GM18519 (cell line): ENCODE measurements around the gene NAGPA.
"Not testable (repeated sequence)": the region's sequence is repeated elsewhere in the genome, so short reads cannot be mapped to it uniquely, and the experiment has no call there.

Experiments used
- ATAC-seq: cut with Tn5 transposase; IDR thresholded peaks from one replicate; pipeline ENCODE4 v1.9.1; 2021; ENCODE audit warnings: mild to moderate bottlenecking, moderate library complexity; ENCODE audit not compliant: unreplicated experiment, low FRiP score

The NAGPA gene

GRCh38 chr16:5033256-5034166 lies at the start of gene NAGPA:
TSS of gene NAGPA (minus strand) at chr16:5033935. CDS start at chr16:5033914, 21 bp downstream.
- peak; percentile 59 for ATAC-seq

GRCh38 chr16:5080996-5081395 lies 47.3 kb upstream of the NAGPA start:
- not testable (repeated sequence) for ATAC-seq

GRCh38 chr16:5080461-5080860 lies 46.7 kb upstream of the NAGPA start:
- not testable (repeated sequence) for ATAC-seq

- ATAC-seq: no peak
Observed at GRCh38 chr16:5078626-5079025, 44.9 kb upstream of the NAGPA start.

GRCh38 chr16:5077304-5077703 lies 43.6 kb upstream of the NAGPA start:
- no peak for ATAC-seq

GRCh38 chr16:5075637-5076036 lies 41.9 kb upstream of the NAGPA start:
- no peak for ATAC-seq

GRCh38 chr16:5073771-5074170 lies 40.0 kb upstream of the NAGPA start:
- not testable (repeated sequence) for ATAC-seq

- no peak for ATAC-seq
Observed at GRCh38 chr16:5073279-5073629, 39.5 kb upstream of the NAGPA start.

- ATAC-seq: no peak
Observed at GRCh38 chr16:5072334-5073278, 38.9 kb upstream of the NAGPA start.

GRCh38 chr16:5071681-5072333 lies 38.1 kb upstream of the NAGPA start, which contains the start of gene ALG1:
TSS of gene ALG1 (plus strand) at chr16:5071843. CDS start at chr16:5071850, 7 bp downstream.
- peak; percentile 81 for ATAC-seq

GRCh38 chr16:5071341-5071680 lies 37.6 kb upstream of the NAGPA start:
- ATAC-seq: no peak

GRCh38 chr16:5070431-5071186 lies 36.9 kb upstream of the NAGPA start:
- ATAC-seq: no peak

GRCh38 chr16:5069854-5070253 lies 36.1 kb upstream of the NAGPA start:
- no peak for ATAC-seq

GRCh38 chr16:5069048-5069447 lies 35.3 kb upstream of the NAGPA start:
- no peak for ATAC-seq

- no peak for ATAC-seq
Observed at GRCh38 chr16:5066511-5066910, 32.8 kb upstream of the NAGPA start.

GRCh38 chr16:5065813-5066212 lies 32.1 kb upstream of the NAGPA start, which contains the start of gene C16orf89:
TSS of gene C16orf89 (minus strand) at chr16:5065956. CDS start at chr16:5065908, 48 bp downstream.
- ATAC-seq: no peak

- no peak for ATAC-seq
Observed at GRCh38 chr16:5065326-5065725, 31.6 kb upstream of the NAGPA start.

- no peak for ATAC-seq
Observed at GRCh38 chr16:5064915-5065314, 31.2 kb upstream of the NAGPA start.

- ATAC-seq: no peak
Observed at GRCh38 chr16:5062790-5063765, 29.3 kb upstream of the NAGPA start.
